GM23338 (cell line): ENCODE measurements around the gene CACNB4. TPM values are rescaled to one million over a fixed set of nuclear protein-coding genes. Genes with fewer than 3 reads are reported as not detected.

ENCODE experiments used
- ATAC-seq: fragments of 200-7000 bp; cut with Tn5 transposase; 3 replicates; pipeline ENCODE4 v1.9.1; 2020
- DNase-seq: peaks from one replicate; pipeline ENCODE4 v3.0.0-alpha.2; 2015; ENCODE audit warnings: low spot score
- H2AFZ ChIP-seq: fragments of 200-600 bp; sonication (generic); 2 replicates; pipeline ENCODE4 v1.8.0; 2016; ENCODE audit warnings: antibody characterized with exemption, mild to moderate bottlenecking, moderate library complexity
- H3F3A ChIP-seq: fragments of 200-600 bp; sonication (generic); replicated peaks from 2 replicates; pipeline ENCODE4 v1.8.0; 2017; ENCODE audit warnings: antibody characterized with exemption, mixed run types, low read depth
- H3K27ac ChIP-seq: fragments of 200-600 bp; sonication (generic); 2 replicates; pipeline ENCODE4 v1.6.1; 2016; ENCODE audit warnings: low read depth
- H3K27me3 ChIP-seq: fragments of 200-600 bp; sonication (generic); 2 replicates; pipeline ENCODE4 v1.8.0; 2016; ENCODE audit warnings: mild to moderate bottlenecking, mixed run types, moderate library complexity; ENCODE audit not compliant: insufficient read depth
- H3K36me3 ChIP-seq: fragments of 200-600 bp; sonication (generic); 2 replicates; pipeline ENCODE4 v1.8.0; 2016; ENCODE audit warnings: mild to moderate bottlenecking; ENCODE audit not compliant: insufficient read depth
- H3K4me1 ChIP-seq: fragments of 200-600 bp; sonication (generic); 2 replicates; pipeline ENCODE4 v1.8.0; 2016; ENCODE audit warnings: mild to moderate bottlenecking, moderate library complexity; ENCODE audit not compliant: insufficient read depth
- H3K4me2 ChIP-seq: fragments of 200-600 bp; sonication (generic); 2 replicates; pipeline ENCODE4 v1.7.1; 2017; ENCODE audit warnings: mixed run types
- H3K4me3 ChIP-seq: fragments of 200-600 bp; sonication (generic); 2 replicates; pipeline ENCODE4 v1.6.1; 2016; ENCODE audit warnings: mixed run types
- H3K79me2 ChIP-seq: fragments of 200-600 bp; sonication (generic); replicated peaks from 2 replicates; pipeline ENCODE4 v1.8.0; 2017; ENCODE audit warnings: mild to moderate bottlenecking; ENCODE audit not compliant: insufficient read depth
- H3K9me2 ChIP-seq: fragments of 200-600 bp; sonication (generic); 2 replicates; pipeline ENCODE4 v1.8.0; 2017; ENCODE audit not compliant: insufficient read depth
- H4K20me1 ChIP-seq: fragments of 200-600 bp; sonication (generic); replicated peaks from 2 replicates; pipeline ENCODE4 v1.8.0; 2017; ENCODE audit warnings: mild to moderate bottlenecking; ENCODE audit not compliant: insufficient read depth
- H3K27ac Mint-ChIP-seq: 2 replicates; pipeline ENCODE4 v1.8.0; 2020; ENCODE audit warnings: inconsistent platforms, mild to moderate bottlenecking, moderate library complexity, mixed read lengths
- H3K27me3 Mint-ChIP-seq: 3 replicates; pipeline ENCODE4 v1.8.0; 2022; ENCODE audit warnings: low read depth, mild to moderate bottlenecking, moderate library complexity, mixed read lengths, inconsistent platforms; ENCODE audit not compliant: insufficient read depth, poor library complexity
- H3K36me3 Mint-ChIP-seq: 3 replicates; pipeline ENCODE4 v1.8.0; 2021; ENCODE audit warnings: low read depth, mild to moderate bottlenecking, inconsistent platforms, moderate library complexity, mixed read lengths
- H3K4me1 Mint-ChIP-seq: 3 replicates; pipeline ENCODE4 v1.8.0; 2020; ENCODE audit warnings: mild to moderate bottlenecking, inconsistent platforms, mixed read lengths
- H3K4me3 Mint-ChIP-seq: 3 replicates; pipeline ENCODE4 v1.8.0; 2021; ENCODE audit warnings: moderate library complexity, mild to moderate bottlenecking, inconsistent platforms, mixed read lengths
- H3K9me3 Mint-ChIP-seq: 3 replicates; pipeline ENCODE4 v1.8.0; 2020; ENCODE audit warnings: moderate library complexity, mild to moderate bottlenecking, inconsistent platforms, mixed read lengths
- ETS1 ChIP-seq: IDR thresholded peaks from 2 replicates; pipeline ENCODE4 v1.6.1; 2016; ENCODE audit warnings: antibody characterized with exemption
- EZH2phosphoT487 ChIP-seq: fragments of 200-600 bp; sonication (generic); IDR thresholded peaks from one replicate; pipeline ENCODE4 v1.8.1; 2018; ENCODE audit warnings: antibody characterized with exemption; ENCODE audit not compliant: unreplicated experiment
- STAT1 ChIP-seq: IDR thresholded peaks from one replicate; pipeline ENCODE4 v1.6.1; 2016; ENCODE audit warnings: antibody characterized with exemption; ENCODE audit not compliant: unreplicated experiment
- ZNF331 ChIP-seq: fragments of 250-450 bp; sonication (Bioruptor Pico); IDR thresholded peaks from 2 replicates; pipeline ENCODE4 v1.5.0; 2020; ENCODE audit warnings: low read depth, mild to moderate bottlenecking, moderate library complexity
- polyA plus RNA-seq: library from polyadenylated mRNA; unstranded; fragments of >200 nt; fragmentation: Nextera tagmentation; extraction: Ambion mirVana; gene quantifications from 2 replicates; pipeline ENCODE4 v1.2.1, GENCODE V29; 2016
- total RNA-seq: library from RNA; depleted of rRNA; stranded (reverse); fragments of >200 nt; shearing (Covaris generic); gene quantifications from 2 replicates; pipeline ENCODE4 v1.2.3, GENCODE V29; 2014
- TF ChIP-seq, protein P1 (sequence below): fragments of 250-450 bp; sonication (Bioruptor Pico); IDR thresholded peaks from 2 replicates; pipeline ENCODE4 v1.5.0; 2020; ENCODE audit warnings: mild to moderate bottlenecking, moderate library complexity
- TF ChIP-seq, protein P2 (sequence below): IDR thresholded peaks from one replicate; pipeline ENCODE4 v1.6.1; 2018; ENCODE audit warnings: antibody characterized with exemption; ENCODE audit not compliant: unreplicated experiment

Gene CACNB4
- total and polyA plus RNA-seq, 2 experiments from 2014 or later, result 4.0 to 9.8 TPM

DNA sequence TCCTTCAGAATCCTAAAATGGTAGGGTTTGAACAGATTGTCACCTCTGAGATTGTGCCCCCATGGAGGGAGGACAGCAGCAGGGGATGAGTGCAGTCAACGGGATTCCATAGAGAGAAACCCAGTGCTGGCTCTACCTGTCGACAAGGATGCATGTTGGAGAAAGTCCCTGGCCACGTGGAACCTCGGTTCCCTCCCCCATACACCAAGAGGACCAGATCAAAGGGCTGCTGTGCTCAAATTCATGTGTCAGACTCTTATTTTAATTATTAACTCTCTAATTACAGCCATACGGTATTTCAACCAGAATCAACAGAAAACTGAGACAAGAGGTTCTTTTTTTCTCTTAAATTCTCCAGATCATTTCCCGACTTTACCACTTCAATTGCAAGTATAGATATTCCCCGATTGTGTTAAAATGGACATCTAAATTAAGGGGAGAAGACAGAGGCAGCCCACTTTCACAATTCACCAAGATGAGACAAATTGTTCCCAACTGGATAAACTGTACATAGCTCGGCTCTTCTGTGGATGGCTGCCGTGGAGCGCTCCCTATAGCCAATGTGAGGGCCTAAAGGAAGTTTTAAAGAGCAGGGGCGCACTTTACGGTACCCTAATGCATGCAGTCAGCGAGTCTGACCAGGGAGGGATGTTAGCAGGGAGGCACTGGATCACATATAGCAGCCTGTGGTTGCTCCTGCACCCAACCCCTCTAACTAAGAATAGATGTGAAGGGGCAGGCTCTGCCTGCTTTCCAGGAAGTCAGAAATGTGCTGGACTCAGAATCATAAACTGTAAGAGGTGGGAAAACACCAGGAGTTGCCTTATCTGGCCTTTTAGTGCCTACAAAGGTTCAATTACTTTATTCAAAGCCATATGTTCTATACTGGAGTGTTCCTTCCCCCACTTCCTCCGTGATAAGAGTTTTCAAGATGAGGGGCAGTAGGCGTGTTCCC lies 123.1 kb downstream of the CACNB4 start (continued):
- TF ChIP-seq, protein P1, sequence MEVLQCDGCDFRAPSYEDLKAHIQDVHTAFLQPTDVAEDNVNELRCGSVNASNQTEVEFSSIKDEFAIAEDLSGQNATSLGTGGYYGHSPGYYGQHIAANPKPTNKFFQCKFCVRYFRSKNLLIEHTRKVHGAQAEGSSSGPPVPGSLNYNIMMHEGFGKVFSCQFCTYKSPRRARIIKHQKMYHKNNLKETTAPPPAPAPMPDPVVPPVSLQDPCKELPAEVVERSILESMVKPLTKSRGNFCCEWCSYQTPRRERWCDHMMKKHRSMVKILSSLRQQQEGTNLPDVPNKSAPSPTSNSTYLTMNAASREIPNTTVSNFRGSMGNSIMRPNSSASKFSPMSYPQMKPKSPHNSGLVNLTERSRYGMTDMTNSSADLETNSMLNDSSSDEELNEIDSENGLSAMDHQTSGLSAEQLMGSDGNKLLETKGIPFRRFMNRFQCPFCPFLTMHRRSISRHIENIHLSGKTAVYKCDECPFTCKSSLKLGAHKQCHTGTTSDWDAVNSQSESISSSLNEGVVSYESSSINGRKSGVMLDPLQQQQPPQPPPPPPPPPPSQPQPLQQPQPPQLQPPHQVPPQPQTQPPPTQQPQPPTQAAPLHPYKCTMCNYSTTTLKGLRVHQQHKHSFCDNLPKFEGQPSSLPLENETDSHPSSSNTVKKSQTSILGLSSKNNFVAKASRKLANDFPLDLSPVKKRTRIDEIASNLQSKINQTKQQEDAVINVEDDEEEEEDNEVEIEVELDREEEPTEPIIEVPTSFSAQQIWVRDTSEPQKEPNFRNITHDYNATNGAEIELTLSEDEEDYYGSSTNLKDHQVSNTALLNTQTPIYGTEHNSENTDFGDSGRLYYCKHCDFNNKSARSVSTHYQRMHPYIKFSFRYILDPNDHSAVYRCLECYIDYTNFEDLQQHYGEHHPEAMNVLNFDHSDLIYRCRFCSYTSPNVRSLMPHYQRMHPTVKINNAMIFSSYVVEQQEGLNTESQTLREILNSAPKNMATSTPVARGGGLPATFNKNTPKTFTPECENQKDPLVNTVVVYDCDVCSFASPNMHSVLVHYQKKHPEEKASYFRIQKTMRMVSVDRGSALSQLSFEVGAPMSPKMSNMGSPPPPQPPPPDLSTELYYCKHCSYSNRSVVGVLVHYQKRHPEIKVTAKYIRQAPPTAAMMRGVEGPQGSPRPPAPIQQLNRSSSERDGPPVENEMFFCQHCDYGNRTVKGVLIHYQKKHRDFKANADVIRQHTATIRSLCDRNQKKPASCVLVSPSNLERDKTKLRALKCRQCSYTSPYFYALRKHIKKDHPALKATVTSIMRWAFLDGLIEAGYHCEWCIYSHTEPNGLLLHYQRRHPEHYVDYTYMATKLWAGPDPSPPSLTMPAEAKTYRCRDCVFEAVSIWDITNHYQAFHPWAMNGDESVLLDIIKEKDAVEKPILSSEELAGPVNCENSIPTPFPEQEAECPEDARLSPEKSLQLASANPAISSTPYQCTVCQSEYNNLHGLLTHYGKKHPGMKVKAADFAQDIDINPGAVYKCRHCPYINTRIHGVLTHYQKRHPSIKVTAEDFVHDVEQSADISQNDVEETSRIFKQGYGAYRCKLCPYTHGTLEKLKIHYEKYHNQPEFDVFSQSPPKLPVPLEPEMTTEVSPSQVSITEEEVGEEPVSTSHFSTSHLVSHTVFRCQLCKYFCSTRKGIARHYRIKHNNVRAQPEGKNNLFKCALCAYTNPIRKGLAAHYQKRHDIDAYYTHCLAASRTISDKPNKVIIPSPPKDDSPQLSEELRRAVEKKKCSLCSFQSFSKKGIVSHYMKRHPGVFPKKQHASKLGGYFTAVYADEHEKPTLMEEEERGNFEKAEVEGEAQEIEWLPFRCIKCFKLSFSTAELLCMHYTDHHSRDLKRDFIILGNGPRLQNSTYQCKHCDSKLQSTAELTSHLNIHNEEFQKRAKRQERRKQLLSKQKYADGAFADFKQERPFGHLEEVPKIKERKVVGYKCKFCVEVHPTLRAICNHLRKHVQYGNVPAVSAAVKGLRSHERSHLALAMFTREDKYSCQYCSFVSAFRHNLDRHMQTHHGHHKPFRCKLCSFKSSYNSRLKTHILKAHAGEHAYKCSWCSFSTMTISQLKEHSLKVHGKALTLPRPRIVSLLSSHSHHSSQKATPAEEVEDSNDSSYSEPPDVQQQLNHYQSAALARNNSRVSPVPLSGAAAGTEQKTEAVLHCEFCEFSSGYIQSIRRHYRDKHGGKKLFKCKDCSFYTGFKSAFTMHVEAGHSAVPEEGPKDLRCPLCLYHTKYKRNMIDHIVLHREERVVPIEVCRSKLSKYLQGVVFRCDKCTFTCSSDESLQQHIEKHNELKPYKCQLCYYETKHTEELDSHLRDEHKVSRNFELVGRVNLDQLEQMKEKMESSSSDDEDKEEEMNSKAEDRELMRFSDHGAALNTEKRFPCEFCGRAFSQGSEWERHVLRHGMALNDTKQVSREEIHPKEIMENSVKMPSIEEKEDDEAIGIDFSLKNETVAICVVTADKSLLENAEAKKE (CRISPR knock-in tag), result no peak
- TF ChIP-seq STAT1, result no peak

- Histone ChIP-seq H3K4me2 (no peak overlapping the region), H3F3A (no peaks in the 10 kb centered on the region), H3K27ac (no peak overlapping the region), H3K27me3 (no peaks in the 10 kb centered on the region), H3K4me1 (peaks cover 16% of the 10 kb centered on the region; the same call in 1 of the 2 replicates), H2AFZ (no peak overlapping the region), H3K79me2 (no peaks in the 10 kb centered on the region), H3K9me2 (no peaks in the 10 kb centered on the region), H4K20me1 (no peaks in the 10 kb centered on the region), H3K36me3 (no peaks in the 10 kb centered on the region), H3K4me3 (no peak overlapping the region)
- Mint-ChIP-seq H3K9me3 (no peaks in the 10 kb centered on the region), H3K27me3 (peaks cover 9% of the 10 kb centered on the region), H3K4me1 (peaks cover 40% of the 10 kb centered on the region), H3K4me3 (no peak overlapping the region), H3K27ac (no peak overlapping the region), H3K36me3 (no peaks in the 10 kb centered on the region)
- no peak for ATAC-seq
- DNase-seq, result no peak
- TF ChIP-seq EZH2phosphoT487 (no peak), ZNF331 (no peak), ETS1 (no peak)
- TF ChIP-seq, protein P2, sequence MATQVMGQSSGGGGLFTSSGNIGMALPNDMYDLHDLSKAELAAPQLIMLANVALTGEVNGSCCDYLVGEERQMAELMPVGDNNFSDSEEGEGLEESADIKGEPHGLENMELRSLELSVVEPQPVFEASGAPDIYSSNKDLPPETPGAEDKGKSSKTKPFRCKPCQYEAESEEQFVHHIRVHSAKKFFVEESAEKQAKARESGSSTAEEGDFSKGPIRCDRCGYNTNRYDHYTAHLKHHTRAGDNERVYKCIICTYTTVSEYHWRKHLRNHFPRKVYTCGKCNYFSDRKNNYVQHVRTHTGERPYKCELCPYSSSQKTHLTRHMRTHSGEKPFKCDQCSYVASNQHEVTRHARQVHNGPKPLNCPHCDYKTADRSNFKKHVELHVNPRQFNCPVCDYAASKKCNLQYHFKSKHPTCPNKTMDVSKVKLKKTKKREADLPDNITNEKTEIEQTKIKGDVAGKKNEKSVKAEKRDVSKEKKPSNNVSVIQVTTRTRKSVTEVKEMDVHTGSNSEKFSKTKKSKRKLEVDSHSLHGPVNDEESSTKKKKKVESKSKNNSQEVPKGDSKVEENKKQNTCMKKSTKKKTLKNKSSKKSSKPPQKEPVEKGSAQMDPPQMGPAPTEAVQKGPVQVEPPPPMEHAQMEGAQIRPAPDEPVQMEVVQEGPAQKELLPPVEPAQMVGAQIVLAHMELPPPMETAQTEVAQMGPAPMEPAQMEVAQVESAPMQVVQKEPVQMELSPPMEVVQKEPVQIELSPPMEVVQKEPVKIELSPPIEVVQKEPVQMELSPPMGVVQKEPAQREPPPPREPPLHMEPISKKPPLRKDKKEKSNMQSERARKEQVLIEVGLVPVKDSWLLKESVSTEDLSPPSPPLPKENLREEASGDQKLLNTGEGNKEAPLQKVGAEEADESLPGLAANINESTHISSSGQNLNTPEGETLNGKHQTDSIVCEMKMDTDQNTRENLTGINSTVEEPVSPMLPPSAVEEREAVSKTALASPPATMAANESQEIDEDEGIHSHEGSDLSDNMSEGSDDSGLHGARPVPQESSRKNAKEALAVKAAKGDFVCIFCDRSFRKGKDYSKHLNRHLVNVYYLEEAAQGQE, result no peak
Observed at GRCh38 chr2:151974988-151975387, 123.9 kb downstream of the CACNB4 start.
